Epithelial cell of proximal tubule (primary cell): ENCODE results near the gene TMEM178B. TPM values are rescaled to one million over a fixed set of nuclear protein-coding genes. Genes with fewer than 3 reads are reported as not detected.

ENCODE experiments used
- DNase-seq: peaks from one replicate; pipeline ENCODE4 v3.0.0-alpha.2; 2011; ENCODE audit warnings: low read depth
- H3K4me3 ChIP-seq: 2 replicates; pipeline ENCODE4 v1.5.1; 2011; ENCODE audit warnings: low read depth, mild to moderate bottlenecking, low read length
- total RNA-seq: library from RNA; depleted of rRNA; stranded (reverse); fragments of >200 nt; gene quantifications from 2 replicates; pipeline ENCODE4 v1.2.3, GENCODE V29; 2015
- TF ChIP-seq, protein P1 (sequence below): conservative IDR thresholded peaks from 2 replicates; pipeline ENCODE4 v1.5.1; 2012; ENCODE audit warnings: low read depth, mild to moderate bottlenecking, low read length

The TMEM178B gene
- total RNA-seq, 1 donor from 2014 or later = 3.1 TPM

DNA sequence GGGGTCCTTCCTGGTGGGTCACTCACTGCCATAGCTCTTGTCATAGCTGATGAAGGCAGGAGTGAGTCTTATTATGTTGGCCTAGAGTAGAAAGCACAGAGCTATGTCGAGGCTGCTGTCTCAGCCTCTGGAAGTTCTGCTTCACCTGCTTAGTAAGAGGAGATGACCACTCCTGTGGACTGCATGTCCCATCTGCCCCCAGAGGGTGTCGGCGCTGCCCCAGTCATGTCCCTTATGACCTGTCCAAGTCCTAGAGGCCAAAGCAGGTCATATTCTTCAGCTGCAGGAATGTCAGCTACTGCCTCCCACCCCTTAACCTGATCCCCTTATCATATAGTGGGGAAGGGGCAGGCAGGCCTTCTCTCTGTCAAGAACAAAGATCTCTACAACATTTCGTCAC, 405.0 kb downstream of the TMEM178B start:
- no peak overlapping the region for H3K4me3 ChIP-seq
- TF ChIP-seq, protein P1, sequence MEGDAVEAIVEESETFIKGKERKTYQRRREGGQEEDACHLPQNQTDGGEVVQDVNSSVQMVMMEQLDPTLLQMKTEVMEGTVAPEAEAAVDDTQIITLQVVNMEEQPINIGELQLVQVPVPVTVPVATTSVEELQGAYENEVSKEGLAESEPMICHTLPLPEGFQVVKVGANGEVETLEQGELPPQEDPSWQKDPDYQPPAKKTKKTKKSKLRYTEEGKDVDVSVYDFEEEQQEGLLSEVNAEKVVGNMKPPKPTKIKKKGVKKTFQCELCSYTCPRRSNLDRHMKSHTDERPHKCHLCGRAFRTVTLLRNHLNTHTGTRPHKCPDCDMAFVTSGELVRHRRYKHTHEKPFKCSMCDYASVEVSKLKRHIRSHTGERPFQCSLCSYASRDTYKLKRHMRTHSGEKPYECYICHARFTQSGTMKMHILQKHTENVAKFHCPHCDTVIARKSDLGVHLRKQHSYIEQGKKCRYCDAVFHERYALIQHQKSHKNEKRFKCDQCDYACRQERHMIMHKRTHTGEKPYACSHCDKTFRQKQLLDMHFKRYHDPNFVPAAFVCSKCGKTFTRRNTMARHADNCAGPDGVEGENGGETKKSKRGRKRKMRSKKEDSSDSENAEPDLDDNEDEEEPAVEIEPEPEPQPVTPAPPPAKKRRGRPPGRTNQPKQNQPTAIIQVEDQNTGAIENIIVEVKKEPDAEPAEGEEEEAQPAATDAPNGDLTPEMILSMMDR = no peak
- no peak for DNase-seq

DNA sequence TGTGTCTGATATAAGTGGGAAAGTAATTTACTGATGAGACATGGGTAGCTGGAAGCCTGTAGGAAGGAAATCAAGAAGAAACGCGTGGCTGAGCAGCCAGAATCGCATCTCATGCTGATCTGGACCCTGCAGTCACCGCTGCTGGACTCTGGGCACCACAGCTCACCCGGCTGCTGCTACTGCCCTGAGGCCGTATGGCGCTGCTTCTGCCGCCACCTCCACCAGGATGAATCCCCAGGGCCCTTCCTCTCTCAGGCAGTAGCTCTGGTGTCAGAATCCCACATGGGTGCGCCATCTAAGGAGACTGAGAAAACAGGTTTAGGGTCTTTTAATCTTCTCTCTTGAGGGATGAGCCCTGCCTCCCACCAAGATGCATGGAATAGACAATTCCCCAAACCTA, 407.1 kb downstream of the TMEM178B start:
- DNase-seq = no peak
- TF ChIP-seq, protein P1 = no peak
- no peak overlapping the region for H3K4me3 ChIP-seq

DNA sequence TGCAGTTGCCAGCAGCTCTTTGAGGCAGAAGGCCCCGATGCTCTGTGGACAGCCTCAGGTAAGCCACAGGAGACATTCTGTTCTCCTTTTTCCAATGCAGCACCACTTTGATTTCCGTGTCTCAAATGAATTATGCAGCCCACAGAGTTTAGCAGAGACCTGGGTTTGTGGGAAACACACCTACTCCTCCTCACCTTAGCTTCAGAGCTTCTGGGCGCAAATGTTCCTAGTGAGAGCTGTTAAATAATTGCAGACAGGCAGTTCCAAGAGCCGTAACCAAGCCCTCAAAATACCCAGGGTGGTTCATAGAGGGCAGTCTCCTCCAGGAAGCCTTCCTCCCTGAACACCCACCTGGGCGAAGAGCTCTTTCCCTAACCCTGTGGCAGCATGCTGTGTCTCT, 408.1 kb downstream of the TMEM178B start:
- no peak overlapping the region for H3K4me3 ChIP-seq
- TF ChIP-seq, protein P1 = no peak
- no peak for DNase-seq

DNA sequence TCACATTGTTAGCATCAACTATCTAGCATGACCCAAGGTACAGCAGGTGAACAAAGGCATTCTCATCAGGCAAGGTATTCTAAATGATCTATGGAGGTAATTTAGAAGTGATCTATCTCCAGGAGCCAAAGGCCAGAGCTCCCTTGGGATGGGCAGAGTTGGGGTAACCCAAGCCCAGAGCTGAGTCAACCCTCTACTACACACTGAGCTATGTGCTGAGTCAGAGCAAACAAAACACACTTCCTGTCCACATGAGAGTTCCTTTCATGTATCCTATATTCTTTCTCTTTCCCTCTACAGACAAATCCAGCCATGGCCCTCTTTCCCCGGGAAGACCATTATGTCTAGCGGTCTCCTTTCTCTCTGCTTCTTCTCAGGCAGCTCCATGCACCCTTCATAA, 409.2 kb downstream of the TMEM178B start:
- no peak for DNase-seq
- TF ChIP-seq, protein P1 = no peak
- H3K4me3 ChIP-seq = no peak overlapping the region

DNA sequence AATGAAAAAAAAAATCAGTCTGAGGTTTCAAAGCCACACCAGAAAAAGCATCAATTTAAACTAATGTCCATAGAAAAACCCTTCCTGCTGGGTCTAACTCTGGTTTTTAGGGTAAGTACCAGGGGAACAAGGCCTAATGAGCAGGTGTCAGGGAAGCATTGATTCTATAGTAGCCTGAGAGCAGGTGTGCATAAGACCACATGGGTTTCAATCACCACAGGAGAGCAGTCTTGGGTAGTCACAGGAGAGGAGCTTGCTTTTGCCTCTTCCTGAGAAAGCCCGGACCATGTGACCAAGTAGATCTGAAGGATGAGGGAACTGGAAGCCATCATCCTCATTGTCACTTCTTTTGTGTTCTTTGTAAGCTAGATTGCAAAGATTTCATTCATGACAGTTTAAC, 411.0 kb downstream of the TMEM178B start:
- no peak overlapping the region for H3K4me3 ChIP-seq
- DNase-seq = no peak
- TF ChIP-seq, protein P1 = no peak

DNA sequence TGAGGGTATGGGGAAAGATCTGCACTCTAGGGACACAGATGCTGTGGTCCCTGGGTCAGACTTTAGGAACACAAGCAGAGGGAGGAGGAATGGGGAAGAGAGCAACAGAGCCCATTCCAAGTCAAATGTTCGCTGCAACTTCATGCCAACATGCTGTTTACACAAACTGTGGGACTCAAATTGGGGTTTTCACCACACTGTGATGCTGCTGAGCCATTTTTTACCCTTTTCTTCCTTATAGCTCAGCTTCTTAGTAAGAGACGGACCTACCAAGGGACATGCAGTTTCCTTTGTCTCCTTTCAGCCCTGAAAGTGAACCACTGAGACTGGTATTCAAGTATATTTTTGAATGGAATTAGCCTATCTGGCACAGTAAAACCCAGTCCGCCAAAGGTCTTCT, 413.1 kb downstream of the TMEM178B start:
- TF ChIP-seq, protein P1 = no peak
- H3K4me3 ChIP-seq = no peak overlapping the region
- no peak for DNase-seq

DNA sequence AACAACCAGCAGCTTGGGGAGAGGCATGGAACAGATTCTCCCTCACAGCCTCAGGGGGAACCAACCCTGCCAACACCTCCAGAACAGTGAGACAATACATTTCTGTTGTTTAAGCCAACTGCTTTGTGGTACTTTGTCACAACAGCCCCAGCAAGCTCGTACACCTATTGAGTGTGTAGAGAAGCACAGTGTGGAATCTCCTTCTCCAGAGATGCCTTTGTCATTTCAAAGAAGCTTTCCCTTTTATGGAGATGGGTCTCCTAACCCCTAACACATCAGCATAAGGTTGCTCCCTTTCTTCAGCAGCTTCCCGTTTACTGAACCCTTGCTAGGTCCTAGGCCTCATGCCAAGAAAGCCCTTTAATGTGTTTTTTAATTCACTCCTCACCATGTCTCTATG, 416.6 kb downstream of the TMEM178B start:
- no peak for DNase-seq
- H3K4me3 ChIP-seq = no peak overlapping the region
- TF ChIP-seq, protein P1 = no peak
